PC-3 (cell line): Measurements from ENCODE around the gene TLDC2. TPM values are rescaled to one million over a fixed set of nuclear protein-coding genes. Genes with fewer than 3 reads are reported as not detected.
A peak's percentile ranks its signal among the peaks of the same experiment; 100 is the strongest.

ENCODE experiments used
- ATAC-seq: fragments of 200-7000 bp; cut with Tn5 transposase; 2 replicates; pipeline ENCODE4 v1.9.1; 2020; ENCODE audit warnings: mild to moderate bottlenecking, moderate library complexity
- BruUV-seq: library from RNA; stranded (reverse); fragments of 400-500 nt; replicated peaks from 2 replicates; lab custom pipeline; 2021; lab: Mats Ljungman, UMichigan
- CTCF ChIA-PET: fragments of 300-600 bp; sonication (Branson Sonifier 250); formaldehyde crosslinking; loops from one replicate; lab custom pipeline; 2022; ENCODE audit warnings: antibody characterized with exemption; lab: Charles Lee
- POLR2A ChIA-PET: fragments of 300-600 bp; sonication (Branson Sonifier 250); formaldehyde crosslinking; loops from one replicate; lab custom pipeline; 2022; ENCODE audit warnings: antibody characterized with exemption; ENCODE audit not compliant: unreplicated experiment; lab: Charles Lee
- DNase-seq: peaks from one replicate; pipeline ENCODE4 v3.0.0-alpha.2; 2015
- H2AFZ ChIP-seq: fragments of 300-600 bp; sonication (generic); 2 replicates; pipeline ENCODE4 v1.6.0; 2016; ENCODE audit warnings: antibody characterized with exemption, low read length
- H3F3A ChIP-seq: fragments of 300-600 bp; sonication (generic); one replicate; pipeline ENCODE4 v1.6.0; 2017; ENCODE audit warnings: antibody characterized with exemption, low read length, control low read depth, mild to moderate bottlenecking; ENCODE audit not compliant: unreplicated experiment
- H3K27ac ChIP-seq: fragments of 300-600 bp; sonication (generic); 2 replicates; pipeline ENCODE4 v1.5.1; 2016; ENCODE audit warnings: mild to moderate bottlenecking, low read length
- H3K27me3 ChIP-seq: fragments of 300-600 bp; sonication (generic); 2 replicates; pipeline ENCODE4 v1.6.1; 2016; ENCODE audit warnings: low read length, mixed read lengths
- H3K36me3 ChIP-seq: fragments of 300-600 bp; sonication (generic); 2 replicates; pipeline ENCODE4 v1.6.1; 2016; ENCODE audit warnings: low read depth, mixed run types, low read length, mixed read lengths
- H3K4me1 ChIP-seq: fragments of 300-600 bp; sonication (generic); 2 replicates; pipeline ENCODE4 v1.5.1; 2016; ENCODE audit warnings: low read length; ENCODE audit not compliant: insufficient read depth
- H3K4me2 ChIP-seq: fragments of 300-600 bp; sonication (generic); 2 replicates; pipeline ENCODE4 v1.6.0; 2016; ENCODE audit warnings: low read length
- H3K4me3 ChIP-seq: fragments of 300-600 bp; sonication (generic); 2 replicates; pipeline ENCODE4 v1.5.1; 2016; ENCODE audit warnings: mild to moderate bottlenecking, low read length, mixed read lengths
- H3K79me2 ChIP-seq: fragments of 300-600 bp; sonication (generic); 2 replicates; pipeline ENCODE4 v1.6.1; 2017; ENCODE audit warnings: low read length, mixed read lengths
- H3K9ac ChIP-seq: fragments of 300-600 bp; sonication (generic); 2 replicates; pipeline ENCODE4 v1.6.0; 2016; ENCODE audit warnings: mild to moderate bottlenecking, low read length
- H3K9me2 ChIP-seq: fragments of 300-600 bp; sonication (generic); replicated peaks from 2 replicates; pipeline ENCODE4 v1.6.1; 2016; ENCODE audit warnings: mixed run types, low read length, mixed read lengths
- H3K9me3 ChIP-seq: fragments of 300-600 bp; sonication (generic); 2 replicates; pipeline ENCODE4 v1.6.1; 2016; ENCODE audit warnings: low read length, mixed read lengths
- H4K20me1 ChIP-seq: fragments of 300-600 bp; sonication (generic); 2 replicates; pipeline ENCODE4 v1.6.1; 2016; ENCODE audit warnings: low read length, mixed read lengths
- EZH2 ChIP-seq: fragments of 300-600 bp; sonication (generic); IDR thresholded peaks from one replicate; pipeline ENCODE4 v1.6.1; 2017; ENCODE audit warnings: antibody characterized with exemption, mild to moderate bottlenecking, low read length; ENCODE audit not compliant: unreplicated experiment
- EZH2phosphoT487 ChIP-seq: fragments of 300-600 bp; sonication (generic); IDR thresholded peaks from 2 replicates; pipeline ENCODE4 v1.6.1; 2018; ENCODE audit warnings: mild to moderate bottlenecking, antibody characterized with exemption, low read length, borderline replicate concordance
- intact Hi-C: fragments of 100-400 bp; cut with micrococcal nuclease; formaldehyde crosslinking; loops from 2 replicates; pipeline ENCODE4 v1.9.0; 2023
- total RNA-seq: library from RNA; depleted of rRNA; stranded (reverse); fragments of >200 nt; gene quantifications from 2 replicates; pipeline ENCODE4 v1.2.3, GENCODE V29; 2014
- TF ChIP-seq, protein P1 (sequence below): fragments of 300-600 bp; sonication (generic); conservative IDR thresholded peaks from 2 replicates; pipeline ENCODE4 v1.5.1; 2017; ENCODE audit warnings: antibody characterized with exemption, low read depth, mild to moderate bottlenecking, low read length

Gene TLDC2
- total RNA-seq, 1 experiment from 2014 or later: not detected

- ChIA-PET POLR2A (no interaction called here), CTCF (no interaction called here)
- no peaks in the 10 kb centered on the region for H3K9me3 ChIP-seq
- no peaks in the 10 kb centered on the region for H3K27me3 ChIP-seq
- intact Hi-C loops: loop anchor here (10.0 kb wide), 1 partner anchor 257 kb away; the partner anchor contains the start of gene RAB5IF
- 0 out of 2 replicates have a peak, but pooled peaks cover 4% of the 10 kb centered on the region for H4K20me1 ChIP-seq
- no TSS peak for BruUV-seq
- no peak for TF ChIP-seq EZH2phosphoT487
- TF ChIP-seq EZH2: no peak
- TF ChIP-seq, protein P1, sequence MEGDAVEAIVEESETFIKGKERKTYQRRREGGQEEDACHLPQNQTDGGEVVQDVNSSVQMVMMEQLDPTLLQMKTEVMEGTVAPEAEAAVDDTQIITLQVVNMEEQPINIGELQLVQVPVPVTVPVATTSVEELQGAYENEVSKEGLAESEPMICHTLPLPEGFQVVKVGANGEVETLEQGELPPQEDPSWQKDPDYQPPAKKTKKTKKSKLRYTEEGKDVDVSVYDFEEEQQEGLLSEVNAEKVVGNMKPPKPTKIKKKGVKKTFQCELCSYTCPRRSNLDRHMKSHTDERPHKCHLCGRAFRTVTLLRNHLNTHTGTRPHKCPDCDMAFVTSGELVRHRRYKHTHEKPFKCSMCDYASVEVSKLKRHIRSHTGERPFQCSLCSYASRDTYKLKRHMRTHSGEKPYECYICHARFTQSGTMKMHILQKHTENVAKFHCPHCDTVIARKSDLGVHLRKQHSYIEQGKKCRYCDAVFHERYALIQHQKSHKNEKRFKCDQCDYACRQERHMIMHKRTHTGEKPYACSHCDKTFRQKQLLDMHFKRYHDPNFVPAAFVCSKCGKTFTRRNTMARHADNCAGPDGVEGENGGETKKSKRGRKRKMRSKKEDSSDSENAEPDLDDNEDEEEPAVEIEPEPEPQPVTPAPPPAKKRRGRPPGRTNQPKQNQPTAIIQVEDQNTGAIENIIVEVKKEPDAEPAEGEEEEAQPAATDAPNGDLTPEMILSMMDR: no peak
- 0 out of 2 replicates have a peak, but pooled peaks cover 3% of the 10 kb centered on the region for H3K36me3 ChIP-seq
- H3F3A ChIP-seq: no peaks in the 10 kb centered on the region
- H2AFZ ChIP-seq: peak overlapping the region; percentile 77; the same call in 1 of the 2 replicates
- ATAC-seq (no peak), DNase-seq (no peak)
- H3K4me1 ChIP-seq: peaks cover 28% of the 10 kb centered on the region
- peak overlapping the region; percentile 47 for H3K27ac ChIP-seq
- H3K9ac ChIP-seq: peak overlapping the region; percentile 61
- peak overlapping the region; percentile 80 for H3K4me2 ChIP-seq
- H3K79me2 ChIP-seq: peaks cover 56% of the 10 kb centered on the region
- peak overlapping the region; percentile 81 for H3K4me3 ChIP-seq
- no peaks in the 10 kb centered on the region for H3K9me2 ChIP-seq
These were observed 14.4 kb upstream of the TLDC2 start for GRCh38 chr20:36861625-36861874.

DNA sequence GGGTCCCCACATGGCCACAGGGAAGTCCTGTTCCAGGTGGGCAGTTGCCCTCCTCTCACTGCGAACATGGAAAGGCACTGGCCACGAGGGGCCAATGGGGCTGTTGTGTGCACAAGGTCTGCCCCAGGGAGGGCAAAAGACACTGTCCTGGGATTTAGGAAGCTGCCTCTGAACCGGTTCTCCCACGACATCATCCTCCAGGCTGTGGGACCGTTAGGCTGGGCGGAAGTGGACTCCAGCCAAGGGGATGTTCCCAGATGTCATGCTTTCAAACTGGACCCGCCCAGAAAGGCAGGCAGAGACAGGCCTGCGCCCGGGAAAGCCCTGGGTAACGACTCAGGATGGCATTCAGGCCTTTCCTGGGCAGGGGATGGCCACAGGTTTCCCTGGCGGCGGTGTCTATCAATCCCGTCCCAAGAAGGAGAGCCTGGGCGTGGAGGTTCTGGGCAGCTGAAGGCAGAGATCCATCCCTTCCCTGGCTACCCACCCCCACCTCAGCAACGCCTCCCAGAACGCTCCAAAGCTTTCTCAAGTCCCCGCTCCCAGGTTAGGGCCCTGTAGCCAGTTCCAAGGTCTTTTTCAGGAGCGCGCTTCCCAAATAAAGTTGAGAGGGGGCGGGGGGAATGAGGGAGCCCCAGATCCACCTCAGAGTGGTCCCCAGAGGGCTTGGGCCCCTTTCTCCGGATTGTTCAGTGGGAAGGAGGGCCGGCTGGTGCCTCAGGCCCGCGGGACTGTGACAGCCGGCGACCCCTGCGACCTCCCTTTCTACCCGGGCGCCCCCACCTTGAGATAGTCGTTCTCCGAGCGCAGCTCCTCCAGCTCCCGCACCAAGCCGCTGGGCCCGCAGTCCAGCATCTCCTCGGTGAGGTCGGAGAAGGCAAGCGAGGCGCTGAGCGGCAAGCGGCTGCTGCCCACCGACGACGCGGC lies 13.8 kb upstream of the TLDC2 start:
- Histone ChIP-seq H3K9ac (peak overlapping the region; percentile 61), H3K27ac (peak overlapping the region; percentile 47), H3K4me2 (peak overlapping the region; percentile 80), H3K27me3 (no peaks in the 10 kb centered on the region), H3K4me3 (peak overlapping the region; percentile 81), H3F3A (no peaks in the 10 kb centered on the region), H3K4me1 (peaks cover 22% of the 10 kb centered on the region), H3K9me3 (no peaks in the 10 kb centered on the region), H3K79me2 (peaks cover 50% of the 10 kb centered on the region), H3K9me2 (no peaks in the 10 kb centered on the region), H3K36me3 (0 out of 2 replicates have a peak, but pooled peaks cover 3% of the 10 kb centered on the region), H4K20me1 (0 out of 2 replicates have a peak, but pooled peaks cover 4% of the 10 kb centered on the region), H2AFZ (peak overlapping the region; percentile 77)
- DNase-seq (peak; percentile 95), ATAC-seq (peak; percentile 59)
- POLR2A ChIA-PET: no interaction called here
- TF ChIP-seq, protein P1: no peak
- TF ChIP-seq EZH2: no peak
- TF ChIP-seq EZH2phosphoT487: no peak
- intact Hi-C loops: loop anchor here (10.0 kb wide), 1 partner anchor 257 kb away; the partner anchor contains the start of gene RAB5IF
- BruUV-seq: TSS peak; percentile 90
- CTCF ChIA-PET: interaction anchor here (0.6 kb wide), 1 partner anchor 70 kb away, joined by 4 read pairs; no protein-coding TSS in a partner anchor
